ENCODE data around the gene TNFSF8. TPM values are rescaled to one million over a fixed set of nuclear protein-coding genes. Genes with fewer than 3 reads are reported as not detected.

Gene TNFSF8
- total and polyA plus RNA-seq, 9 of the 15 experiments (the other 6 are each of a cell fraction or from before 2014, with no cell fraction given) = 0.09 TPM; not detected in 8

DNA sequence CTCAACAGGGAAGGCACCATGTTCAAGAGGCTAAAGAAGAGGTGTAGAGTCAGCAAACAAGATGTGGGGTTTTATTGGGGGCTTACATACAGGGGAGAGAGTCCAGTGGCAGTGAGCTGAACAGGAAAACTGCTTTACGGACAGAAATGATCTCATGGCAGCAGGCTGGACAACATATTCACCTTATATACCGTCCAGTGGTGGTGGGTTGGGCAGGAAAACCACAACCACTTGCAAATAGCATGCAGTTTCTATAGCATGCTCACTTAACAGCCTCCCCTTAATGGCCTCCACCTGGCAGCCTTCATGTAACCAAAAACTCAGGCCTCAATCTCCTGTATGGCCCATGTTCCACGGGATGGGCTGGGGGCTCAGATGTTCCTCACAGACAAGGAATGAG, 5.4 kb downstream of the TNFSF8 start (continued):
- no peak for TF ChIP-seq GTF3C2 (IDR thresholded peaks at IDR 0.05; ENCODE audit: borderline replicate concordance, extremely low read depth, insufficient read length)
- no peak for TF ChIP-seq CCNT2 (IDR thresholded peaks at IDR 0.05; ENCODE audit: borderline replicate concordance, extremely low read depth, insufficient read length, low read depth, low read length)
- no peak for TF ChIP-seq SPI1 (IDR thresholded peaks at IDR 0.05; ENCODE audit: borderline replicate concordance, low read depth, low read length)
- TF ChIP-seq, protein P1, sequence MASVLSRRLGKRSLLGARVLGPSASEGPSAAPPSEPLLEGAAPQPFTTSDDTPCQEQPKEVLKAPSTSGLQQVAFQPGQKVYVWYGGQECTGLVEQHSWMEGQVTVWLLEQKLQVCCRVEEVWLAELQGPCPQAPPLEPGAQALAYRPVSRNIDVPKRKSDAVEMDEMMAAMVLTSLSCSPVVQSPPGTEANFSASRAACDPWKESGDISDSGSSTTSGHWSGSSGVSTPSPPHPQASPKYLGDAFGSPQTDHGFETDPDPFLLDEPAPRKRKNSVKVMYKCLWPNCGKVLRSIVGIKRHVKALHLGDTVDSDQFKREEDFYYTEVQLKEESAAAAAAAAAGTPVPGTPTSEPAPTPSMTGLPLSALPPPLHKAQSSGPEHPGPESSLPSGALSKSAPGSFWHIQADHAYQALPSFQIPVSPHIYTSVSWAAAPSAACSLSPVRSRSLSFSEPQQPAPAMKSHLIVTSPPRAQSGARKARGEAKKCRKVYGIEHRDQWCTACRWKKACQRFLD (CRISPR knock-in tag; IDR thresholded peaks at IDR 0.05) = no peak

- H3K9me3 ChIP-seq (replicated peaks; ENCODE audit: control insufficient read depth, insufficient read depth, low read depth, low read length) = no peaks in the 10 kb centered on the region
- H3K4me1 ChIP-seq (replicated peaks in 1 of 2; ENCODE audit: control insufficient read depth in 2 of 2, insufficient read depth in 2 of 2, low read length in 2 of 2) = no peaks in the 10 kb centered on the region
- in situ Hi-C loops (cut with MboI) (loop anchor here (25.0 kb wide), 1 partner anchor 187 kb away; no protein-coding TSS in a partner anchor), intact Hi-C loops (cut with micrococcal nuclease) (no loop called here)
- FAIRE-seq = no peak
- DNase-seq (ENCODE audit: extremely low read depth in 1 of 4, low spot score in 3 of 4) = no peak
- H3K9me1 ChIP-seq (ENCODE audit: control insufficient read depth, insufficient read depth, low read length) = no peaks in the 10 kb centered on the region
- no peak overlapping the region for H3K4me2 ChIP-seq (ENCODE audit: insufficient read depth, low read length)
- POLR2A ChIA-PET = interaction anchor here (1.2 kb wide), 1 partner anchor 11 kb away, joined by 3 read pairs; no protein-coding TSS in a partner anchor
- H3K4me3 ChIP-seq = no peak overlapping the region
- BruUV-seq (replicated peaks) = no TSS peak
- no peak for ATAC-seq
- H4K20me1 ChIP-seq (replicated peaks; ENCODE audit: control insufficient read depth, insufficient read depth, low read length) = no peaks in the 10 kb centered on the region
- H3K36me3 ChIP-seq (ENCODE audit: control insufficient read depth, insufficient read depth, low read length) = no peaks in the 10 kb centered on the region
- H3K9ac ChIP-seq (ENCODE audit: insufficient read depth in 1 of 2, low read depth in 2 of 2, low read length in 2 of 2) = no peak overlapping the region
- H3K27ac ChIP-seq (ENCODE audit: extremely low read depth, low read depth, low read length) = no peak overlapping the region
- no peak overlapping the region for H2AFZ ChIP-seq (ENCODE audit: low read depth, low read length)
- no peaks in the 10 kb centered on the region for H3K27me3 ChIP-seq (ENCODE audit: control insufficient read depth in 2 of 2, insufficient read depth in 2 of 2, low read length in 2 of 2)
- H3K79me2 ChIP-seq (ENCODE audit: control insufficient read depth, insufficient read depth, low read length) = no peaks in the 10 kb centered on the region
- CTCF ChIA-PET (ENCODE audit: low intra/inter-chr PET ratio) = interaction anchor here (0.6 kb wide), 1 partner anchor 583 kb away, joined by 3 read pairs; no protein-coding TSS in a partner anchor
- no peak for TF ChIP-seq NONO (IDR thresholded peaks at IDR 0.05; ENCODE audit: low read depth in 2 of 2, low read length in 1 of 2)
- TF ChIP-seq KAT7 (CRISPR knock-in tag; IDR thresholded peaks at IDR 0.05; ENCODE audit: borderline replicate concordance) = no peak
- TF ChIP-seq ZZZ3 (IDR thresholded peaks at IDR 0.05) = no peak
Measured at GRCh38 chr9:114924327-114924726, 6.1 kb downstream of the TNFSF8 start.
